ENCODE measurements around the gene YIF1B. TPM values are rescaled to one million over a fixed set of nuclear protein-coding genes. Genes with fewer than 3 reads are reported as not detected.

YIF1B gene
- total RNA-seq, 2 experiments from 2014 or later: 69.7 to 76.7 TPM

DNA sequence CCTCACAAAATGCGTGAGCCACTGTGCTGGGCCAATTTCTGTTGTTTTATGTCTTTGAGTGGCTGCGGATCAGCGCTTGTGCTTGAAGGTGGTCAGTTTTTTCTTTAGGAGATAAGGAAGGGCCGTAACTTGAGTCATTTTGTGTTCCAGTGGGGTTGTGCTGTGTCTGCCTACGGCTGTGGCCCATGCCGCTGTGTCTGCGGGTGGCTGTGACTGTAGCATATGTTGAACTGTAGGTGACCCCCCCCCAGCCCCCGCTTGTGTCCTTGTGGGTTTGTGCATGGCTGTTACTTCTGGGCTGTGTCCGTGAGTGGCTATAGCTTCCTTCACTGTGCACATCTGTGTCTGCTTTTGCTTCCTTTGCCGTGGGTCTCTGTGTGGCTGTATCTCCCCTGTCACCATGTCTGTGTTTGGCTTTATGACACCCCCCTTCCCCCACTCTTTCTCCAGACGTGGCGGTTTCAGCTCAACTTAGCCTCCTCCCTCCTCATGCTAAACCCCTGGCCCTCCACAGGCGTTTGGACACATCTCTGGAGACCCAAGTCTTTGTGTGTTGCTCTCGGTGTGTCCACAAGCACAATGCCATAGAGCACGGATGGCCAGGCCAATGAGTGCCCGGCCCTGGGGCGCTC lies 60.2 kb downstream of the YIF1B start:
- CTCF ChIA-PET: interaction anchor here (0.6 to 1.0 kb wide), 4 partner anchors 11 to 78 kb away, joined by 3 to 5 read pairs (median 4); no protein-coding TSS in a partner anchor
- peaks cover 11% of the 10 kb centered on the region for H3K4me1 Mint-ChIP-seq

DNA sequence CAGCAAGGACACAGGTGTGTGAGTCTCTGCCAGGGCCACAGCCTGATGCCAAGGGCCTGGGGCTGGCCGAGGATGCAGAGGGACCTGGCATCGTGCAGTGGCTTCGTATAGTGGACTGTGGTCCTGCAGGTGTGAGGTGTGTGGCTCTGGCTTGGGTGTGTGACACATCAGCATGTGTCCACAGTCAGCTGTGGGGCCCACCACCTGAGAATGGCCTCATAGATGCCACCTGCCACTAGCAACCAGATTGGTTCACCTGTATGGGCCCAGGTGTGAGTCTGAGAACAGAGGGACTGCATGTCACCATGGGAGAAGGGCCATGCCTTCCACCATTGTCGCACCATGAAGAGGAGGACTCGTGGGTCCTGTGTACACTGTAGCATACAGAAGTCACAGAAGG lies 62.0 kb downstream of the YIF1B start:
- H3K4me1 Mint-ChIP-seq: peaks cover 11% of the 10 kb centered on the region
- CTCF ChIA-PET: no interaction called here
- no peaks in the 10 kb centered on the region for H3K36me3 Mint-ChIP-seq
- no peaks in the 10 kb centered on the region for H3K9me3 Mint-ChIP-seq (ENCODE audit: low read depth)
- H3K27ac Mint-ChIP-seq: no peak overlapping the region
- peaks cover 22% of the 10 kb centered on the region for H3K27me3 Mint-ChIP-seq
- ATAC-seq: no peak
- H3K4me3 Mint-ChIP-seq: no peak overlapping the region
- no peak for DNase-seq

More for the DNA sequence above, 60.2 kb downstream of the YIF1B start:
- Mint-ChIP-seq H3K27ac (no peak overlapping the region), H3K36me3 (no peaks in the 10 kb centered on the region), H3K4me3 (no peak overlapping the region), H3K27me3 (peaks cover 22% of the 10 kb centered on the region), H3K9me3 (ENCODE audit: low read depth) (no peaks in the 10 kb centered on the region)
- DNase-seq (no peak), ATAC-seq (no peak)

Other genes starting within 250 kb of the YIF1B start
- under 1 TPM in 1 of 2 experiments, not detected in 1; 0.47 TPM for gene DPF1, start 91.7 kb downstream of the YIF1B start, total RNA-seq
- gene PPP1R14A, start 59.6 kb downstream of the YIF1B start, total RNA-seq: not detected
- gene SPINT2, start 51.4 kb downstream of the YIF1B start, total RNA-seq: 10 to 100 TPM in 1 of 2 experiments, 1 to 10 TPM in 1; 9.3 to 15.6 TPM
- not detected for gene C19orf33, start 11.7 kb downstream of the YIF1B start, total RNA-seq
- 10 to 100 TPM; 10.8 to 13.5 TPM for gene KCNK6, start 3.9 kb upstream of the YIF1B start, total RNA-seq
- 1 to 10 TPM; 4.3 to 7.3 TPM for gene CATSPERG, start 19.9 kb upstream of the YIF1B start, total RNA-seq
- gene PSMD8, start 58.6 kb upstream of the YIF1B start, total RNA-seq: 100 to 1,000 TPM; 164 to 204 TPM
- gene GGN, start 72.1 kb upstream of the YIF1B start, total RNA-seq: not detected
- gene SPRED3, start 72.8 kb upstream of the YIF1B start, total RNA-seq: under 1 TPM; 0.84 to 0.93 TPM
- gene FAM98C, start 87.1 kb upstream of the YIF1B start, total RNA-seq: 10 to 100 TPM; 22.4 to 24.1 TPM
- gene RASGRP4, start 110.3 kb upstream of the YIF1B start, total RNA-seq: 1 to 10 TPM; 1.4 to 1.6 TPM
- gene RYR1, start 117.7 kb upstream of the YIF1B start, total RNA-seq: 1 to 10 TPM; 1.5 to 1.6 TPM

Data from activated CD8-positive, alpha-beta memory T cell treated with anti-CD3 and anti-CD28 coated beads, Interleukin-2, amount 10 ng/mL, durations not matched to agents 7 days and 5 days (primary cell).